ENCODE data around the gene CHD5.

DNA sequence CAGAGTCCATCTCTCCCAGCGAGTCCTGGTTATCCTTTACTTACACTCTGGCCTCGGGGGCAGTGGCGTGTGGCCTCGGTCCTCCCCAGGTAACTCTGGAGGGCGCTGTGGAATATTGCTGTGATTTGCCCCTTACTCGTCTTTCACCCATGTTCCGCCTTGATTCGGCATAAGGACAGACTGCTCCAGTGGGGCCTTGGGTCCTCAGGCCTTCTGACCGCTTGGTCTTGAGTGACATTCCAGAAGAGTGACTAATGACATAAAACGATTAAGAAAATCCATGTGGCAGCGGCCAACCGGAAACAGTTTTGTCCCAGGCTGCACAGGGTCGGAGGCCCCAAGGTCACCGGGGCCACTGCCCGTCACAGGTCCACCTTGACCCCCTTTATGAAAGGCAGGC is 44.6 kb upstream of the CHD5 start:
- TF ChIP-seq, protein P1, sequence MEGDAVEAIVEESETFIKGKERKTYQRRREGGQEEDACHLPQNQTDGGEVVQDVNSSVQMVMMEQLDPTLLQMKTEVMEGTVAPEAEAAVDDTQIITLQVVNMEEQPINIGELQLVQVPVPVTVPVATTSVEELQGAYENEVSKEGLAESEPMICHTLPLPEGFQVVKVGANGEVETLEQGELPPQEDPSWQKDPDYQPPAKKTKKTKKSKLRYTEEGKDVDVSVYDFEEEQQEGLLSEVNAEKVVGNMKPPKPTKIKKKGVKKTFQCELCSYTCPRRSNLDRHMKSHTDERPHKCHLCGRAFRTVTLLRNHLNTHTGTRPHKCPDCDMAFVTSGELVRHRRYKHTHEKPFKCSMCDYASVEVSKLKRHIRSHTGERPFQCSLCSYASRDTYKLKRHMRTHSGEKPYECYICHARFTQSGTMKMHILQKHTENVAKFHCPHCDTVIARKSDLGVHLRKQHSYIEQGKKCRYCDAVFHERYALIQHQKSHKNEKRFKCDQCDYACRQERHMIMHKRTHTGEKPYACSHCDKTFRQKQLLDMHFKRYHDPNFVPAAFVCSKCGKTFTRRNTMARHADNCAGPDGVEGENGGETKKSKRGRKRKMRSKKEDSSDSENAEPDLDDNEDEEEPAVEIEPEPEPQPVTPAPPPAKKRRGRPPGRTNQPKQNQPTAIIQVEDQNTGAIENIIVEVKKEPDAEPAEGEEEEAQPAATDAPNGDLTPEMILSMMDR (IDR thresholded peaks at IDR 0.05), result no peak
- no peak for TF ChIP-seq TCF7L2 (IDR thresholded peaks at IDR 0.05; ENCODE audit: low read depth, low read length)
